Ovary (tissue), 9 donors: ENCODE results near the gene GPHN. TPM values are rescaled to one million over a fixed set of nuclear protein-coding genes. Genes with fewer than 3 reads are reported as not detected.

Experiments
- DNase-seq, 5 donors: peaks; one replicate each; pipeline ENCODE4 v3.0.0-alpha.2; 2019 to 2020
- H3K27ac ChIP-seq, 2 donors: fragments of 200-600 bp; one replicate each; pipeline versions ENCODE4 v1.5.1 to v1.8.0; 2019 to 2022
- H3K27me3 ChIP-seq: fragments of 200-600 bp; one replicate; pipeline ENCODE4 v1.8.0; 2022
- H3K36me3 ChIP-seq: fragments of 200-600 bp; sonication (generic); one replicate; pipeline ENCODE4 v1.5.1; 2019
- H3K4me1 ChIP-seq: one replicate; pipeline ENCODE4 v1.8.1; 2013; ENCODE audit warnings: mild to moderate bottlenecking, moderate library complexity; ENCODE audit not compliant: insufficient read depth
- H3K4me3 ChIP-seq: fragments of 200-600 bp; sonication (generic); one replicate; pipeline ENCODE4 v1.5.1; 2017
- H3K9me3 ChIP-seq, 2 donors: fragments of 200-600 bp in 1 of 2; sonication (generic) in 1 of 2; one replicate each; pipeline versions ENCODE4 v1.5.1 to v1.8.1; 2013 to 2019; ENCODE audit warnings: mild to moderate bottlenecking in 1 of 2, moderate library complexity in 1 of 2
- CTCF ChIP-seq, 3 donors: fragments of 450-650 bp in 2 of 3; fragments of 200-600 bp in 1 of 3; IDR thresholded peaks; one replicate each; pipeline versions ENCODE4 v1.5.1 to v1.8.0; 2016 to 2022; ENCODE audit warnings: antibody characterized with exemption in 3 of 3, mild to moderate bottlenecking in 1 of 3
- EP300 ChIP-seq: sonication (generic); formaldehyde crosslinking; IDR thresholded peaks from one replicate; pipeline ENCODE4 v1.6.1; 2017; ENCODE audit warnings: antibody characterized with exemption
- POLR2A ChIP-seq: fragments of 450-650 bp; IDR thresholded peaks from one replicate; pipeline ENCODE4 v1.6.1; 2017; ENCODE audit warnings: antibody characterized with exemption, mild to moderate bottlenecking, moderate library complexity
- WGBS, 3 donors: extraction: QIAGEN DNeasy Blood & Tissue Kit in 1 of 3; methylation state at CpG; one replicate each; pipeline versions ENCODE4 v1.1.5 to v1.1.7; 2013 to 2017; 5-methylcytosine and 5-hydroxymethylcytosine counted together
- intact Hi-C, 4 donors: fragments of 100-400 bp; cut with DNase I; formaldehyde crosslinking; loops; one replicate each; pipeline versions ENCODE4 v1.11.0 to v1.15.1; 2022 to 2023
- polyA plus RNA-seq, 2 donors: library from polyadenylated mRNA; stranded (reverse); fragments of 200-250 nt in 1 of 2; fragments of 350-450 nt in 1 of 2; fragmentation: Illumina TruSeq in 1 of 2; extraction: RNeasy Lipid Tissue Mini Kit (QIAGEN cat#74804) in 1 of 2; gene quantifications; one replicate each; pipeline ENCODE4 v1.2.3, GENCODE V29; 2013 to 2014
- total RNA-seq, 7 donors: library from RNA; depleted of rRNA in 2 of 7; stranded (reverse); fragments of >200 nt in 2 of 7; fragmentation: NEBNext Ultra II Directional in 3 of 7; extraction: Animal tissue kit (Norgen Biotek cat#: 25700) in 3 of 7; gene quantifications; one replicate each; pipeline versions ENCODE4 v1.1.0 to v1.2.4, GENCODE V29; 2016 to 2023
- donor health status: DM: no; HTN: no; CAD: no; lungs with moderate emphysema.
- donor health status: DM: no; HTN: no; CAD: no.
- donor health status: Bipolar disorder and iron deficiency.
- donor health status: DM: yes; HTN: yes; CAD: no.
- donor health status: DM: no; HTN: no; CAD: no.
- donor health status: DM: yes; HTN: yes; CAD: no.

The GPHN gene
- total and polyA plus RNA-seq, 9 donors, result 8.3 to 44.9 (median 20.3) TPM

GRCh38 chr14:66603945-66604344, 96.0 kb downstream of the GPHN start:
- intact Hi-C loops, result no loop called here
- no peaks in the 10 kb centered on the region for H3K4me1 ChIP-seq
- H3K27ac ChIP-seq, result no peak overlapping the region
- DNase-seq, result no peak
- no peaks in the 10 kb centered on the region for H3K36me3 ChIP-seq
- no peaks in the 10 kb centered on the region for H3K9me3 ChIP-seq
- H3K4me3 ChIP-seq, result no peak overlapping the region
- TF ChIP-seq POLR2A (no peak), CTCF (IDR thresholded peaks at IDR 0.05) (no peak), EP300 (no peak)
- no peaks in the 10 kb centered on the region for H3K27me3 ChIP-seq

- 89 to 92% (median 92%) methylated on average over 2 of the region's 2 CpGs for WGBS, 3 donors
Observed at GRCh38 chr14:66606826-66607225, 98.9 kb downstream of the GPHN start.

DNA sequence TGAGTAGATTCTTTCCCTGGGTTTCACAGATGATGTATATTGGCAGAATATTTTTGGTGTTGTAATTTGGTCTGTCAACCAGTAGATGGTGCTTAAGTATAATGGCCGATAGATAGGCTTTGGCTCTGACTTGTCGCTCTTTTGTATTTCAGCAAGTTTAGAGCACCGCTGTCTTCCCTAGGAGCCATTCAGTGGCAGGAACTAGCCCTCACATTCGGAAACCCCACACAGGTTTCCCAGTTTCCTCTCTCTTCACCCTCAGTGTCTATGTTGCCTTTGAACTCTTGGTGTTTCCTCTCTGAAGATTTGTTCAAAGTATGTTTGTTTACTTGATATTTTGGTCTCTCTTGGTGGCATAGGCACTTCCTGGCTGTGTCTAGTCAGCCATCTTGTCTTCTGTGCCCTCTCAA, 102.2 kb downstream of the GPHN start:
- Histone ChIP-seq H3K4me1 (no peaks in the 10 kb centered on the region), H3K4me3 (no peak overlapping the region), H3K36me3 (no peaks in the 10 kb centered on the region), H3K27ac (no peak overlapping the region), H3K27me3 (no peaks in the 10 kb centered on the region), H3K9me3 (no peaks in the 10 kb centered on the region)
- 75 to 87% (median 81%) methylated on average over 4 of the region's 4 CpGs for WGBS, 3 donors
- no peak for DNase-seq
- intact Hi-C loops, result no loop called here
- no peak for TF ChIP-seq POLR2A
- TF ChIP-seq CTCF (IDR thresholded peaks at IDR 0.05), result no peak
- no peak for TF ChIP-seq EP300

More at GRCh38 chr14:66606826-66607225, 98.9 kb downstream of the GPHN start:
- H3K36me3 ChIP-seq, result no peaks in the 10 kb centered on the region
- H3K27me3 ChIP-seq, result no peaks in the 10 kb centered on the region
- H3K27ac ChIP-seq, result no peak overlapping the region
- no peaks in the 10 kb centered on the region for H3K4me1 ChIP-seq
- H3K9me3 ChIP-seq, result no peaks in the 10 kb centered on the region
- H3K4me3 ChIP-seq, result no peak overlapping the region
- DNase-seq, result no peak
- intact Hi-C loops, result no loop called here
- no peak for TF ChIP-seq EP300
- TF ChIP-seq POLR2A, result no peak
- TF ChIP-seq CTCF (IDR thresholded peaks at IDR 0.05), result no peak

- H3K36me3 ChIP-seq, result no peaks in the 10 kb centered on the region
- WGBS, 3 donors, result 91 to 95% (median 93%) methylated on average over 2 of the region's 2 CpGs
- TF ChIP-seq POLR2A, result no peak
- TF ChIP-seq CTCF (IDR thresholded peaks at IDR 0.05), result no peak
- TF ChIP-seq EP300, result no peak
- H3K27me3 ChIP-seq, result no peaks in the 10 kb centered on the region
- no peaks in the 10 kb centered on the region for H3K4me1 ChIP-seq
- no peaks in the 10 kb centered on the region for H3K9me3 ChIP-seq
- intact Hi-C loops, result no loop called here
- H3K4me3 ChIP-seq, result no peak overlapping the region
- DNase-seq, result no peak
- no peak overlapping the region for H3K27ac ChIP-seq
Observed at GRCh38 chr14:66613344-66613743, 105.4 kb downstream of the GPHN start.

- no peaks in the 10 kb centered on the region for H3K36me3 ChIP-seq
- no peak for DNase-seq
- H3K4me3 ChIP-seq, result no peak overlapping the region
- H3K9me3 ChIP-seq, result no peaks in the 10 kb centered on the region
- no peak overlapping the region for H3K27ac ChIP-seq
- TF ChIP-seq EP300, result no peak
- TF ChIP-seq POLR2A, result no peak
- TF ChIP-seq CTCF (IDR thresholded peaks at IDR 0.05), result no peak
- H3K27me3 ChIP-seq, result no peaks in the 10 kb centered on the region
- intact Hi-C loops, result no loop called here
- 96 to 99% (median 98%) methylated on average over 2 of the region's 2 CpGs for WGBS, 3 donors
- no peaks in the 10 kb centered on the region for H3K4me1 ChIP-seq
Observed at GRCh38 chr14:66619952-66620351, 112.0 kb downstream of the GPHN start.
